Right lobe of liver (tissue), 6 donors: ENCODE data around the gene KMT2A. TPM values are rescaled to one million over a fixed set of nuclear protein-coding genes. Genes with fewer than 3 reads are reported as not detected.

Experiments used
- ATAC-seq, 4 donors: fragments of 200-7000 bp; cut with Tn5 transposase; one replicate each; pipeline ENCODE4 v1.9.1; 2020; ENCODE audit warnings: mild to moderate bottlenecking in 4 of 4, moderate library complexity in 4 of 4
- DNase-seq, 3 donors: peaks; one replicate each; pipeline ENCODE4 v3.0.0-alpha.2; 2020
- H3K27ac ChIP-seq, 3 donors: fragments of 200-600 bp; one replicate each; pipeline ENCODE4 v1.8.0; 2022
- H3K27me3 ChIP-seq, 2 donors: fragments of 200-600 bp; one replicate each; pipeline ENCODE4 v1.8.0; 2022
- H3K36me3 ChIP-seq, 4 donors: fragments of 200-600 bp; sonication (generic) in 1 of 4; one replicate each; pipeline versions ENCODE4 v1.5.1 to v1.8.0; 2017 to 2022; ENCODE audit warnings: control low read depth in 1 of 4
- H3K4me1 ChIP-seq, 4 donors: fragments of 200-600 bp; sonication (generic) in 1 of 4; one replicate each; pipeline versions ENCODE4 v1.5.1 to v1.8.0; 2017 to 2022; ENCODE audit warnings: control low read depth in 1 of 4
- H3K4me3 ChIP-seq, 3 donors: fragments of 200-600 bp; one replicate each; pipeline ENCODE4 v1.8.0; 2022
- H3K9me3 ChIP-seq, 4 donors: fragments of 200-600 bp; sonication (generic) in 1 of 4; one replicate each; pipeline versions ENCODE4 v1.5.1 to v1.8.0; 2017 to 2022; ENCODE audit warnings: control low read depth in 1 of 4
- POLR2A ChIP-seq: fragments of 450-650 bp; IDR thresholded peaks from one replicate; pipeline ENCODE4 v1.6.1; 2017; ENCODE audit warnings: antibody characterized with exemption, mild to moderate bottlenecking
- WGBS: methylation state at CpG from one replicate; pipeline ENCODE4 v1.1.6; 2018; ENCODE audit warnings: low coverage, low lambda C conversion rate; ENCODE audit not compliant: insufficient coverage; ENCODE audit errors: missing lambda C conversion rate; 5-methylcytosine and 5-hydroxymethylcytosine counted together
- intact Hi-C, 2 donors: fragments of 100-400 bp; cut with DNase I; formaldehyde crosslinking; loops; one replicate each; pipeline versions ENCODE4 v1.11.2 to v1.14.1; 2022
- total RNA-seq, 6 experiments: library from RNA; depleted of rRNA in 2 of 6; stranded (reverse); fragments of >200 nt in 2 of 6; fragmentation: NEBNext Ultra II Directional in 3 of 6; extraction: Animal tissue kit (Norgen Biotek cat#: 25700) in 3 of 6; gene quantifications; one replicate each; pipeline versions ENCODE4 v1.1.0 to v1.2.4, GENCODE V29; 2016 to 2023
- TF ChIP-seq, protein P1 (sequence below), 4 donors: fragments of 200-600 bp in 3 of 4; fragments of 450-650 bp in 1 of 4; IDR thresholded peaks; one replicate each; pipeline versions ENCODE4 v1.5.1 to v1.8.0; 2016 to 2022; ENCODE audit warnings: antibody characterized with exemption in 4 of 4, mild to moderate bottlenecking in 2 of 4
- donor health status: DM: no; HTN: yes; CAD: no.
- donor health status: DM: no; HTN: no; CAD: no.
- donor health status: DM: no; HTN: no; CAD: no.
- donor health status: DM: no; HTN: yes; CAD: no.
- donor health status: DM: no; HTN: yes; CAD: no.

The KMT2A gene
- total RNA-seq, 6 experiments from 2014 or later, result 15.5 to 24.9 (median 19.5) TPM

DNA sequence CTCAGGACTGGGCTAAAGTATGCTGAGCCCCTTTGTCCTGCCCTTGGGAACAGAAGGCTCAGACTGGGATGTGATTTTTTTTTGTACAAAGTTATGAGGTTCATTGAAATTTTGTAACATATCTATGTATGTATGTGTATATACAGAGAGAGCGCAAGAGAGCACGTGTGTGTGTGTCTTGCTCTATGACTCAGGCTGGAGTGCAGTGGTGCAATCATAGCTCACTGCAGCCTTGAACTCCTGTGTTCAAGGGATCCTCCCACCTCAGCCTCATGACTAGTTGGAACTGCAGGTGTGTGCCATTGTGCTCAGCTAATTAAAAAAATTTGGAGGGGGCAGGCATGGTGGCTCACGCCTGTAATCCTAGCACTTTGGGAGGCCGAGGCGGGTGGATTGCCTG is 100.4 kb downstream of the KMT2A start:
- Histone ChIP-seq H3K4me1 (peaks cover 0 to 26% (median 10%) of the 10 kb centered on the region in 4 donors), H3K27ac (no peak overlapping the region), H3K36me3 (peaks cover 0 to 3% (median 0%) of the 10 kb centered on the region in 4 donors), H3K4me3 (no peak overlapping the region), H3K27me3 (no peaks in the 10 kb centered on the region), H3K9me3 (no peaks in the 10 kb centered on the region)
- TF ChIP-seq, protein P1, sequence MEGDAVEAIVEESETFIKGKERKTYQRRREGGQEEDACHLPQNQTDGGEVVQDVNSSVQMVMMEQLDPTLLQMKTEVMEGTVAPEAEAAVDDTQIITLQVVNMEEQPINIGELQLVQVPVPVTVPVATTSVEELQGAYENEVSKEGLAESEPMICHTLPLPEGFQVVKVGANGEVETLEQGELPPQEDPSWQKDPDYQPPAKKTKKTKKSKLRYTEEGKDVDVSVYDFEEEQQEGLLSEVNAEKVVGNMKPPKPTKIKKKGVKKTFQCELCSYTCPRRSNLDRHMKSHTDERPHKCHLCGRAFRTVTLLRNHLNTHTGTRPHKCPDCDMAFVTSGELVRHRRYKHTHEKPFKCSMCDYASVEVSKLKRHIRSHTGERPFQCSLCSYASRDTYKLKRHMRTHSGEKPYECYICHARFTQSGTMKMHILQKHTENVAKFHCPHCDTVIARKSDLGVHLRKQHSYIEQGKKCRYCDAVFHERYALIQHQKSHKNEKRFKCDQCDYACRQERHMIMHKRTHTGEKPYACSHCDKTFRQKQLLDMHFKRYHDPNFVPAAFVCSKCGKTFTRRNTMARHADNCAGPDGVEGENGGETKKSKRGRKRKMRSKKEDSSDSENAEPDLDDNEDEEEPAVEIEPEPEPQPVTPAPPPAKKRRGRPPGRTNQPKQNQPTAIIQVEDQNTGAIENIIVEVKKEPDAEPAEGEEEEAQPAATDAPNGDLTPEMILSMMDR (IDR thresholded peaks at IDR 0.05), result no peak
- DNase-seq (no peak), ATAC-seq (peak in 1 of 4 donors; percentile 5)
- 83% methylated on average over 5 of the region's 5 CpGs for WGBS
- intact Hi-C loops, result no loop called here

DNA sequence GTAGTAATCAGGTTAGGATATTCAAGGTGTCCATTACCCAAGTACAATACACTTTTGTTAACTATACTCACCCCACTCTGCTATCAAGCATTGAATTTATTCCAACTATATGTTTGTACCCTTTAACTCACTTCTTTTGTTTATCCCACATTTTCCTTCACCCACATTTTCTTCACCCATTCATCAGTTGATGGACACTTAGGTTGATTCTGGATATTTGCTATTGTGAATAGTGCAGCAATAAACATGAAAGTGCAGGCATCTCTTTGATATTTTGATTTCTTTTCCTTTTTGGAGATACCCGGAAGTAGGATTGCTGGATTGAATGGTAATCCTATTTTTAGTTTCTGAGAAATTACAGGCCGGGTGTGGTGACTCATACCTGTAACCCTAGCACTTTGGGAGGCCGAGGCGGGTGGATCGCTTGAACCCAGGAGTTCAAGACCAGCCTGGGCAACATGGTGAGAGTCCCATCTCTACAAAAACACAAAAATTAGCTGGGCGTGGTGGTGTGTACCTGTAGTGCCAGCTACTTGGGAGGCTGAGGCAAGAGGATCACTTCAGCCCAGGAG is 101.2 kb downstream of the KMT2A start:
- DNase-seq (no peak), ATAC-seq (no peak)
- Histone ChIP-seq H3K4me3 (no peak overlapping the region), H3K36me3 (peaks cover 0 to 3% (median 0%) of the 10 kb centered on the region in 4 donors), H3K27ac (no peak overlapping the region), H3K27me3 (no peaks in the 10 kb centered on the region), H3K9me3 (no peaks in the 10 kb centered on the region), H3K4me1 (peaks cover 0 to 20% (median 6%) of the 10 kb centered on the region in 4 donors)
- TF ChIP-seq, protein P1 (IDR thresholded peaks at IDR 0.05), result no peak
- TF ChIP-seq POLR2A, result no peak
- 76% methylated on average over 3 of the region's 6 CpGs for WGBS
- intact Hi-C loops, result no loop called here

GRCh38 chr11:118544010-118544646 is 107.8 kb downstream of the KMT2A start:
- 30% methylated on average over 8 of the region's 8 CpGs for WGBS
- peak in 1 of 3 donors; percentile 72 for DNase-seq
- ATAC-seq, result peak; percentile 89 to 93 (median 90)

DNA sequence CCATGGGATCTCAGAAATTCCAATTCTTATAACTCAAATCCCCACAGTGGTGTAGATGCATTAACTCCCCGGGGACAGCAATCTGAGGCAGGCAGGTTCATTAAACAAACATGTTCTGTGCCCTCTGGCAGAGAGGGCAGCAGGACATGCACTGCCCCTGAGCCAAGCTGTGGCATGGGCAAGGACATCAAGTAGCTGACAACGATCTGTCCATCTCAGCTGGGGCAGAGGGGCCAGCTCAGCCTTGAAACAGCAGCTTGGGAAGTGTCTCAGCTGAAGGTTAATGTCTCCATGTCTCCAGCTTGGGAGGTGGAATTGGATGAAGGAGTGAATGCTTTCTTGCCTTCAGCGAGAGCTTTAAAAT is 108.3 kb downstream of the KMT2A start:
- Histone ChIP-seq H3K4me3 (peak overlapping the region in 1 of 3 donors; percentile 9), H3K27me3 (no peaks in the 10 kb centered on the region), H3K36me3 (peaks cover 0 to 3% (median 0%) of the 10 kb centered on the region in 4 donors), H3K9me3 (no peaks in the 10 kb centered on the region), H3K4me1 (peaks cover 0 to 31% (median 7%) of the 10 kb centered on the region in 4 donors), H3K27ac (peak overlapping the region; percentile 21 to 81 (median 78))
- TF ChIP-seq, protein P1 (IDR thresholded peaks at IDR 0.05), result no peak
- TF ChIP-seq POLR2A, result no peak
- intact Hi-C loops, result no loop called here
- peak; percentile 67 to 86 (median 86) for DNase-seq
- peak; percentile 94 to 97 (median 95) for ATAC-seq
- WGBS, result 48% methylated on average over 3 of the region's 3 CpGs

More at GRCh38 chr11:118544010-118544646, 107.8 kb downstream of the KMT2A start:
- H3K36me3 ChIP-seq, result peaks cover 0 to 3% (median 0%) of the 10 kb centered on the region in 4 donors
- H3K4me1 ChIP-seq, result peaks cover 0 to 31% (median 7%) of the 10 kb centered on the region in 4 donors
- intact Hi-C loops, result no loop called here
- H3K27ac ChIP-seq, result peak overlapping the region; percentile 21 to 81 (median 78)
- TF ChIP-seq POLR2A, result no peak
- TF ChIP-seq, protein P1 (IDR thresholded peaks at IDR 0.05), result no peak
- H3K9me3 ChIP-seq, result no peaks in the 10 kb centered on the region
- H3K27me3 ChIP-seq, result no peaks in the 10 kb centered on the region
- peak overlapping the region in 1 of 3 donors; percentile 9 for H3K4me3 ChIP-seq
